H4 (cell line): Measurements from ENCODE around the gene FAM47E. TPM values are rescaled to one million over a fixed set of nuclear protein-coding genes. Genes with fewer than 3 reads are reported as not detected.

ENCODE experiments used
- DNase-seq: peaks from one replicate; pipeline ENCODE4 v3.0.0-alpha.2; 2015; ENCODE audit warnings: low spot score
- total RNA-seq: library from RNA; depleted of rRNA; stranded (reverse); fragments of >200 nt; shearing (Covaris generic); gene quantifications from 2 replicates; pipeline ENCODE4 v1.2.3, GENCODE V29; 2014; rRNA removed

Gene FAM47E
- total RNA-seq = 3.9 and 4.9 TPM in 2 replicates

GRCh38 chr4:76251441-76252270 lies at the start of gene FAM47E:
TSS of gene FAM47E (plus strand) at chr4:76251721. CDS start at chr4:76251747, 26 bp downstream.
- DNase-seq = peak; percentile 55

DNA sequence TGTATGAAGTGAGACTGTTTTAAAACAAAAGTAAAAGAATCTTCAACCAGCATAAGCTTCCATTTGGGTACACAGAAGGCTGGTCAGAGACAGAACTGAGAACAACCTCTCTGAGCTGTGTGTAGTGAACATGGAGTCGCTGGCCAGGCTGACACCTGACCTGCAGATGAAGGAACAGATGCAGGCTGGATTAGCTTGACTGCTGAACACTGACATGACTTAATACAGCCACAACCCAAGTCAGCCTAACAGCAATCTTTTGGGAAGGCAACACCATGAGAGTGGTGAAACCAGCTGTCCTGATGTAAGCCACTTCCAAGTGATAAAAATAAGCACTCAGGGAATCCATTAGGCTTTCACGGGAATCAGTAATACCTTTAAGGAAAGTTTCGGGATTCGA lies 48.0 kb upstream of the FAM47E start:
- no peak for DNase-seq

- DNase-seq = no peak
These were observed 46.6 kb upstream of the FAM47E start for GRCh38 chr4:76204936-76205335.

DNA sequence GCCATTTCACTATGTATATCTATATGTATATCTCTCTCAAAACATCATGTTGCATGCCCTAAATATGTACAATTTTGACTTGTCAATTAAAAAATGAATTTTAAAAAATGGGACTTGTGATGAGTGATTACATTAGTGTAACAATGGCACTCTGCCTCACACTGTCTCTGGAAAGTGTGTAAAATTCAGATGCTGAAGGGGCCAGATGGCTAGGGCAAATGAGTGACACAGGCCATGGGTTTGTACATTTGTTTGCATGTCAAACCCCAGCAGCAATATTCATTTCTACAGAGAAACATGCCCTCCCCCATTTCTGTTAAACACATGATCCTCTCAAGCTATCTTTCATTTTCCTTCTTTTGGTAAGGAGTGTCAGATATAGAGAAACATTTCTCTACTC lies 46.0 kb upstream of the FAM47E start:
- no peak for DNase-seq

- DNase-seq = no peak
These were observed 45.1 kb upstream of the FAM47E start for GRCh38 chr4:76206222-76206942.

DNA sequence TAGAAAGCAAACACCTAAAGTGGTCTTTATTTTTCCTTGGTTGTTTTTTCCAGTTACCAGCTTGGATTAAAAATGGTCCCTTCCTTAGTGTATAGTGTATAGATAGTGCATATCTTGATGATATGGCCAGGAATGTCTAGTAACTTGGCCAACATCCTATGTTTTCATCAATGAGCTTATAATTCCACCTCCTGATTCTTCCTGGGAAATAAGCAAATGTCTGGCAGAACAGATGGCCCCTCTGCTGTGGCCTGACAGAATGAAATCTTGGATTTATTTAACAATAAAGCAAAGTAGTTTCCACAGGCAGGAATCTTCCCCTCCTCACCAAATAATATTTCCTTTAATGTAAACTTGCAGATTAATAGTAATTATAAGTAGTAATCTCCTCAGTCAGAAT lies 44.0 kb upstream of the FAM47E start:
- no peak for DNase-seq

- peak; percentile 83 for DNase-seq
These were observed 43.3 kb upstream of the FAM47E start for GRCh38 chr4:76208005-76208765.

- DNase-seq = no peak
These were observed 41.6 kb upstream of the FAM47E start for GRCh38 chr4:76209881-76210280.

DNA sequence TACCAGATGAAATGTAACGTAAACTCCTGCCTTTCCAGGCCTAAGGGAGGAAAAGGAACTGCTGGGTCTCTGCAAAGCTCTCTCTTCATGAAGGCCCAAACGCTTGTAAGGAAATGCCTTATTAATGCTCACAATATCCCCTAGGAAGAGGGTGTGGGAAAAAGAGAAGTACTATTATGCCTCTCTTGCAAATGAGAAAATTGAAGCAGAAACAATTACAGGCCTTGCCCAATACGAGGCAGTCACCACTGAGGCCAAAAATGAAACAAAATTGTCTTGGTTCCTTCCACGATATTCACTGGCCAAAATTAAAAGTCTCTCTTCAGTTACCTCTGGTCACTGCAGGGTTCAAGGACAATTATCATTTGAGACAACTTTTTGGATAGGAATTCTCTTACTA lies 41.1 kb upstream of the FAM47E start:
- no peak for DNase-seq

- no peak for DNase-seq
These were observed 39.5 kb upstream of the FAM47E start for GRCh38 chr4:76211769-76212708.

- peak; percentile 33 for DNase-seq
These were observed 38.6 kb upstream of the FAM47E start for GRCh38 chr4:76212851-76213414.

GRCh38 chr4:76213415-76214176 lies 37.9 kb upstream of the FAM47E start, which contains the start of gene SCARB2:
TSS of gene SCARB2 (minus strand) at chr4:76213824. CDS start at chr4:76213543, 281 bp downstream.
- peak; percentile 64 for DNase-seq

GRCh38 chr4:76214177-76214675 lies 37.3 kb upstream of the FAM47E start:
- no peak for DNase-seq

DNA sequence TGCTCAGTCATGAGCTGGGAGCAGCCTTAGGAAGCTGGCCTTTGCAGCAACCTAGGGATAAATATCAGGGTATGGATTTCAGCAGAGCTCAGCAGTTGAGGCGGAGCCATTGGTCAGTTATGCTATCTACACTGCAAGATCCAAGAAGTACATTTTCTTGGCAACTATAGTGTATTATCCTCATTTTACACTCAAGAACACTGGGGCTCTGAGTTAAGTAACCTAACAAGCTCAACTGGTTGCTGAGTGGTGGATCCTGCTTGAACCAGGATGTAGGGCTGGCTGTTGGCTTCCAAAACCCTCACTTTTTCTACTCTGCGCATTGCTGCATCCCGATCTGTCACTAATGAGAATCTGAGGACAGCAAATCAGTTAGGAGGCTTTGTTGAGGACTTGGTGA lies 36.4 kb upstream of the FAM47E start:
- no peak for DNase-seq

DNA sequence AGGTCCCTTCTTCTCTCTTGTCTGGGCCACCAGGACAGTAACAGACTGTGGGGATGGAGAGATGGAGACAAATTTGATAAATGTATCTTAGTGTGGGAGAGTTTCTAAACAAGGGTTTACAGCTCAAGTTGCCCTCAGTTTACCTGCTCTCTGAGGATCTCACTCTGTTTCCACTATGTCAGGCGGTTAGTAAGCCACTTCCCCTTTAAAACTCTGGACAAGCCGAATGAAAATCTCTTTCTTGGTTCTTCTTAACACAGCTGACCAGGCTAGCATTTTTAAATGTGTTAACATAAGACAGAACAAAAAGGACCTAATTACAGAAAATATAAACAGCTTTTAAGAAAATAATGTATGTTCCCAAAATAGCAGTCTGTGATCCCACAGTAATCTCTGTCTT lies 35.0 kb upstream of the FAM47E start:
- no peak for DNase-seq

DNA sequence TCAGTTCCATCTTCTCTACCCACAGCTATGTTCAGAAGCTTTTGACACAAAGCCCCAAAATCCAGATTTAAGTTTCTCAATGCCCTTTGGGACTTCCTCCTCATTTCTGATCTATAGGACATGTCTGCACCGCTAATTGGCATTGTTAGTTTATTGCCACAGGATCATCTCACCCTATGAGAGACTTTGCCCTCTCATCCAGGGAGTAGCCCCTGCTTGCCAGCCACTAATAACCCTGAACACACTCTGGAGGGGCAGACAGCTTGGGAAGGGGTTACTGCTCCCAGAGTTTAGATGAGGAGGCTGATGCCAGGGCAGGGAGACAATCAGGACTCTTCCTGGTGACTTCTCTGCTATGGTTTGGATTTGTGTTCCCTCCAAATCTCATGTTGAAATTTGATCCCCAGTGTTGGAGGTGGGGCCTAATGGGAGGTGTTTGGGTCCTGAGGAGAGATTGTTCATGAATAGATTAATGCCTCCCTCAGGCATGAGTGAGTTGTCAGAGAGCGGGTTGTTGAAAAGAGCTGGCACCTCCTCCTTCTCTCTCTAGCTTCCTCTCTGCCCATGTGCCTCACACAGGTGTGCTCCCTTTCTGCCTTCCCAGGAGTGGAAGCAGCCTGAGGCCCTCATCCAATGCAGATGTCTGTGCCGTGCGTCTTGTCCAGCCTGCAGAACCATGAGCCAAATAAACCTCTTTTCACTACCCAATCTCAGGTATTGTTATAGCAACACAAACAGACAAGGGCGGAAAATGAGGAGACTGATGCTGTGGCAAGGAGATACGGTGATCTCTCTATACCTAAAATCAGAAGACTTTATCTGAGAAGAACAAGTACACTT lies 34.3 kb upstream of the FAM47E start:
- no peak for DNase-seq

- peak; percentile 72 for DNase-seq
These were observed 32.0 kb upstream of the FAM47E start for GRCh38 chr4:76219299-76220055.

DNA sequence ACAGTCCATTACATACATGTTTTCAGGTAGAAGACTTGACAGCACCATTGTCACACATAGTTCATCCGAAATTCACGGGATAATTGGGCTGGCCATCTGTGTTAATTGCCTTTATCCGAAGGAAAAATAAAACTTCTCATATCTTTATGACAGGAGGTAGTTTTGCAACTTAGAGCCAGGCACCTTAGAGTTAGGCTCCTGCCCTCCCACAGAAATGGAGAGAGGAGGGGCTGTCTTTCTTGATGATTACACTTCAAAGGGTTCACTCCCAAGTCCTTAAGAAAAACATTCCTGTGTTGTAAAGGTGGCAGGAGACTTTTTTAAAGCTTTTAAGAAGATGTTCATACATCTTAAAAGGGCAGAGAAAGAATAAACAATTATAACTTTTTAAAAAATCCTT lies 27.4 kb upstream of the FAM47E start:
- DNase-seq = no peak
